Natural killer cell (primary cell): ENCODE data around the gene NCOA3. TPM values are rescaled to one million over a fixed set of nuclear protein-coding genes. Genes with fewer than 3 reads are reported as not detected.
A peak's percentile ranks its signal among the peaks of the same experiment; 100 is the strongest.
"Not testable (repeated sequence)": the region's sequence is repeated elsewhere in the genome, so short reads cannot be mapped to it uniquely, and the experiment has no call there.

Experiments
- ATAC-seq, 3 donors: fragments of 150-1000 bp in 2 of 3; fragments of 200-7000 bp in 1 of 3; cut with Tn5 transposase; 1 replicate in 1 of 3; 2 replicates in 2 of 3; pipeline ENCODE4 v1.10.0; 2021; ENCODE audit warnings: mild to moderate bottlenecking in 2 of 3, moderate library complexity in 2 of 3
- DNase-seq, 2 donors: peaks; one replicate each; pipeline versions ENCODE4 v3.0.0 to v3.0.0-alpha.2; 2013 to 2021; ENCODE audit warnings: mixed read lengths in 1 of 2
- H3K27ac ChIP-seq: one replicate; pipeline ENCODE4 v1.5.1; 2013; ENCODE audit warnings: mild to moderate bottlenecking, low read length
- H3K27me3 ChIP-seq: one replicate; pipeline ENCODE4 v1.6.1; 2013; ENCODE audit warnings: low read length; ENCODE audit not compliant: control insufficient read depth, insufficient read depth
- H3K36me3 ChIP-seq: one replicate; pipeline ENCODE4 v1.6.1; 2013; ENCODE audit warnings: low read length; ENCODE audit not compliant: control insufficient read depth, insufficient read depth
- H3K4me1 ChIP-seq: one replicate; pipeline ENCODE4 v1.6.1; 2013; ENCODE audit warnings: low read length; ENCODE audit not compliant: control insufficient read depth, insufficient read depth
- H3K4me3 ChIP-seq: one replicate; pipeline ENCODE4 v1.5.1; 2013; ENCODE audit warnings: low read length
- H3K9me3 ChIP-seq: one replicate; pipeline ENCODE4 v1.6.1; 2013; ENCODE audit warnings: low read length; ENCODE audit not compliant: control insufficient read depth, insufficient read depth
- H3K27ac Mint-ChIP-seq, 2 donors: one replicate each; pipeline ENCODE4 v1.8.0; 2022; ENCODE audit warnings: mild to moderate bottlenecking in 2 of 2, mixed read lengths in 2 of 2, moderate library complexity in 1 of 2
- H3K27me3 Mint-ChIP-seq, 2 donors: one replicate each; pipeline ENCODE4 v1.8.0; 2022; ENCODE audit warnings: low read depth in 2 of 2, mixed read lengths in 2 of 2
- H3K36me3 Mint-ChIP-seq: one replicate; pipeline ENCODE4 v1.8.0; 2022; ENCODE audit warnings: mixed read lengths
- H3K4me1 Mint-ChIP-seq, 2 donors: one replicate each; pipeline ENCODE4 v1.8.0; 2022; ENCODE audit warnings: mixed read lengths in 2 of 2
- H3K4me3 Mint-ChIP-seq: one replicate; pipeline ENCODE4 v1.8.0; 2022; ENCODE audit warnings: mild to moderate bottlenecking, moderate library complexity, mixed read lengths
- H3K9me3 Mint-ChIP-seq, 2 donors: one replicate each; pipeline ENCODE4 v1.8.0; 2022; ENCODE audit warnings: mixed read lengths in 2 of 2
- CTCF ChIP-seq: fragments of 200-600 bp; IDR thresholded peaks from one replicate; pipeline ENCODE4 v1.8.0; 2022; ENCODE audit warnings: antibody characterized with exemption
- WGBS: methylation state at CpG from one replicate; pipeline ENCODE4 v1.1.7; 2013; ENCODE audit warnings: missing lambda C conversion rate; ENCODE audit not compliant: insufficient coverage; 5-methylcytosine and 5-hydroxymethylcytosine counted together
- intact Hi-C: fragments of 100-400 bp; cut with micrococcal nuclease; formaldehyde crosslinking; loops from one replicate; pipeline ENCODE4 v1.14.2; 2022
- total RNA-seq, 4 donors: library from RNA; stranded (reverse); fragments of 120-200 nt in 1 of 4; gene quantifications; one replicate each; pipeline versions ENCODE4 v1.2.3 to v1.2.4, GENCODE V29; 2013 to 2022

NCOA3 gene
- total RNA-seq, 3 donors from 2014 or later (not counting 1 experiment from before 2014, with no cell fraction given), result 44.3 to 63.3 (median 57.8) TPM

- peaks cover 42 to 73% of the 10 kb centered on the region in 2 donors for H3K4me1 Mint-ChIP-seq
- H3K27me3 Mint-ChIP-seq, result no peaks in the 10 kb centered on the region
- peak overlapping the region; percentile 67 for H3K4me3 Mint-ChIP-seq
- H3K9me3 Mint-ChIP-seq, result no peaks in the 10 kb centered on the region
- ATAC-seq (peak; percentile 67 to 83 (median 71)), DNase-seq (peak in 1 of 2 donors; percentile 15)
- Histone ChIP-seq H3K4me3 (no peak overlapping the region), H3K4me1 (peaks cover 9% of the 10 kb centered on the region), H3K27me3 (no peaks in the 10 kb centered on the region), H3K27ac (no peak overlapping the region), H3K36me3 (no peaks in the 10 kb centered on the region), H3K9me3 (no peaks in the 10 kb centered on the region)
- no peaks in the 10 kb centered on the region for H3K36me3 Mint-ChIP-seq
- H3K27ac Mint-ChIP-seq, result peak overlapping the region; percentile 20 to 83
- TF ChIP-seq CTCF, result no peak
- 21% methylated on average over 4 of the region's 4 CpGs for WGBS
- intact Hi-C loops, result no loop called here
Measured at GRCh38 chr20:47576516-47577033, 74.9 kb downstream of the NCOA3 start.

GRCh38 chr20:47577314-47577713, 75.6 kb downstream of the NCOA3 start:
- Mint-ChIP-seq H3K9me3 (no peaks in the 10 kb centered on the region), H3K27ac (peak overlapping the region; percentile 20 to 83), H3K4me3 (peak overlapping the region; percentile 67), H3K4me1 (peaks cover 42 to 72% of the 10 kb centered on the region in 2 donors), H3K27me3 (no peaks in the 10 kb centered on the region), H3K36me3 (no peaks in the 10 kb centered on the region)
- intact Hi-C loops, result no loop called here
- H3K27ac ChIP-seq, result no peak overlapping the region
- peaks cover 9% of the 10 kb centered on the region for H3K4me1 ChIP-seq
- no peaks in the 10 kb centered on the region for H3K36me3 ChIP-seq
- TF ChIP-seq CTCF, result no peak
- no peaks in the 10 kb centered on the region for H3K9me3 ChIP-seq
- H3K27me3 ChIP-seq, result no peaks in the 10 kb centered on the region
- H3K4me3 ChIP-seq, result no peak overlapping the region
- ATAC-seq (no peak), DNase-seq (no peak)

GRCh38 chr20:47578543-47578942, 76.9 kb downstream of the NCOA3 start:
- ATAC-seq (no peak), DNase-seq (no peak)
- Histone ChIP-seq H3K4me1 (peaks cover 9% of the 10 kb centered on the region), H3K27me3 (no peaks in the 10 kb centered on the region), H3K27ac (no peak overlapping the region), H3K36me3 (no peaks in the 10 kb centered on the region), H3K9me3 (no peaks in the 10 kb centered on the region), H3K4me3 (no peak overlapping the region)
- H3K4me3 Mint-ChIP-seq, result no peak overlapping the region
- H3K27me3 Mint-ChIP-seq, result no peaks in the 10 kb centered on the region
- peaks cover 41 to 65% of the 10 kb centered on the region in 2 donors for H3K4me1 Mint-ChIP-seq
- intact Hi-C loops, result no loop called here
- H3K36me3 Mint-ChIP-seq, result no peaks in the 10 kb centered on the region
- WGBS, result 86% methylated on average over 1 of the region's 1 CpG
- TF ChIP-seq CTCF, result no peak
- H3K9me3 Mint-ChIP-seq, result no peaks in the 10 kb centered on the region
- H3K27ac Mint-ChIP-seq, result peak overlapping the region in 1 of 2 donors; percentile 42

- intact Hi-C loops, H3K36me3 ChIP-seq, H3K27me3 ChIP-seq, H3K27ac ChIP-seq, H3K4me3 ChIP-seq, H3K9me3 ChIP-seq, H3K36me3 Mint-ChIP-seq, H3K27me3 Mint-ChIP-seq, H3K4me1 ChIP-seq, H3K9me3 Mint-ChIP-seq, H3K4me3 Mint-ChIP-seq, ATAC-seq, DNase-seq, H3K27ac Mint-ChIP-seq: not testable (repeated sequence)
- peaks cover 37 to 58% of the 10 kb centered on the region in 2 donors for H3K4me1 Mint-ChIP-seq
- 96% methylated on average over 4 of the region's 7 CpGs for WGBS
Measured at GRCh38 chr20:47580686-47581085, 79.0 kb downstream of the NCOA3 start.
